HG02571 (cell line): ENCODE measurements around the gene PLXNC1.

ENCODE experiments used
- ATAC-seq: cut with Tn5 transposase; IDR thresholded peaks from one replicate; pipeline ENCODE4 v1.9.1; 2021; ENCODE audit warnings: mild to moderate bottlenecking, moderate library complexity; ENCODE audit not compliant: unreplicated experiment

Gene PLXNC1

GRCh38 chr12:94133964-94134795 lies 14.2 kb upstream of the PLXNC1 start:
- no peak for ATAC-seq

- no peak for ATAC-seq
These were observed 12.5 kb upstream of the PLXNC1 start for GRCh38 chr12:94135896-94136295.

GRCh38 chr12:94139816-94140215 lies 8.6 kb upstream of the PLXNC1 start:
- no peak for ATAC-seq

GRCh38 chr12:94140556-94140955 lies 7.8 kb upstream of the PLXNC1 start:
- ATAC-seq, result no peak

GRCh38 chr12:94141004-94141764 lies 7.2 kb upstream of the PLXNC1 start:
- ATAC-seq, result no peak

- no peak for ATAC-seq
These were observed 6.5 kb upstream of the PLXNC1 start for GRCh38 chr12:94141892-94142291.

GRCh38 chr12:94143438-94143837 lies 4.9 kb upstream of the PLXNC1 start:
- ATAC-seq, result no peak

- no peak for ATAC-seq
These were observed 4.4 kb upstream of the PLXNC1 start for GRCh38 chr12:94143951-94144350.

GRCh38 chr12:94144781-94145180 lies 3.6 kb upstream of the PLXNC1 start:
- ATAC-seq, result no peak

- no peak for ATAC-seq
These were observed 3.0 kb upstream of the PLXNC1 start for GRCh38 chr12:94145191-94145983.

- no peak for ATAC-seq
These were observed 2.0 kb upstream of the PLXNC1 start for GRCh38 chr12:94146166-94146936.

GRCh38 chr12:94147387-94147990 lies 888 bp upstream of the PLXNC1 start:
- no peak for ATAC-seq

GRCh38 chr12:94148739-94149118 lies 352 bp downstream of the PLXNC1 start:
- peak; percentile 5 for ATAC-seq

- ATAC-seq, result peak; percentile 35
These were observed 873 bp downstream of the PLXNC1 start for GRCh38 chr12:94149119-94149780.

GRCh38 chr12:94149781-94150239 lies 1.4 kb downstream of the PLXNC1 start:
- ATAC-seq, result peak; percentile 0

GRCh38 chr12:94150240-94151121 lies 2.1 kb downstream of the PLXNC1 start:
- no peak for ATAC-seq

- no peak for ATAC-seq
These were observed 3.2 kb downstream of the PLXNC1 start for GRCh38 chr12:94151582-94151981.

- no peak for ATAC-seq
These were observed 4.1 kb downstream of the PLXNC1 start for GRCh38 chr12:94152292-94153078.
